Measurements from ENCODE around the gene LSAMP. TPM values are rescaled to one million over a fixed set of nuclear protein-coding genes. Genes with fewer than 3 reads are reported as not detected.

Gene LSAMP
- total RNA-seq, 1 experiment from 2014 or later = not detected

GRCh38 chr3:116188231-116188785, 257.0 kb downstream of the LSAMP start:
- Mint-ChIP-seq H3K36me3 (ENCODE audit: insufficient read depth, unreplicated experiment) (no peaks in the 10 kb centered on the region), H3K27me3 (ENCODE audit: insufficient read depth, unreplicated experiment) (no peaks in the 10 kb centered on the region), H3K9me3 (ENCODE audit: unreplicated experiment) (no peaks in the 10 kb centered on the region), H3K27ac (ENCODE audit: unreplicated experiment) (no peak overlapping the region), H3K4me3 (ENCODE audit: unreplicated experiment) (no peak overlapping the region), H3K4me1 (ENCODE audit: low read depth, unreplicated experiment) (no peaks in the 10 kb centered on the region)
- H3K4me3 ChIP-seq (ENCODE audit: low read depth, low read length) = no peak overlapping the region
- intact Hi-C loops (cut with micrococcal nuclease; ENCODE audit: unreplicated experiment) = no loop called here
- no peaks in the 10 kb centered on the region for H3K36me3 ChIP-seq (ENCODE audit: control insufficient read depth, insufficient read depth, low read length)
- H3K27me3 ChIP-seq (replicated peaks; ENCODE audit: control insufficient read depth, insufficient read depth, low read length) = no peaks in the 10 kb centered on the region
- no peaks in the 10 kb centered on the region for H3K9me3 ChIP-seq
- no peaks in the 10 kb centered on the region for H3K4me1 ChIP-seq
- DNase-seq = no peak
- no TSS peak for BruUV-seq (replicated peaks)
- no peak for TF ChIP-seq CTCF (IDR thresholded peaks at IDR 0.05; ENCODE audit: insufficient read depth in 1 of 2, low read depth in 1 of 2, low read length in 1 of 2, severe bottlenecking in 1 of 2, unreplicated experiment in 1 of 2)
- ChIA-PET POLR2A (no interaction called here), CTCF (no interaction called here)

GRCh38 chr3:116186049-116186448, 259.2 kb downstream of the LSAMP start:
- no peak overlapping the region for H3K4me3 Mint-ChIP-seq (ENCODE audit: unreplicated experiment)
- ChIA-PET POLR2A (no interaction called here), CTCF (interaction anchor here (0.7 kb wide), 1 partner anchor 1283 kb away, joined by 3 read pairs; no protein-coding TSS in a partner anchor)
- no peak for DNase-seq
- no peaks in the 10 kb centered on the region for H3K27me3 Mint-ChIP-seq (ENCODE audit: insufficient read depth, unreplicated experiment)
- Histone ChIP-seq H3K4me3 (ENCODE audit: low read depth, low read length) (no peak overlapping the region), H3K9me3 (no peaks in the 10 kb centered on the region), H3K27me3 (replicated peaks; ENCODE audit: control insufficient read depth, insufficient read depth, low read length) (no peaks in the 10 kb centered on the region), H3K4me1 (no peaks in the 10 kb centered on the region), H3K36me3 (ENCODE audit: control insufficient read depth, insufficient read depth, low read length) (no peaks in the 10 kb centered on the region)
- no TSS peak for BruUV-seq (replicated peaks)
- H3K9me3 Mint-ChIP-seq (ENCODE audit: unreplicated experiment) = no peaks in the 10 kb centered on the region
- no peaks in the 10 kb centered on the region for H3K36me3 Mint-ChIP-seq (ENCODE audit: insufficient read depth, unreplicated experiment)
- no peak for TF ChIP-seq CTCF (IDR thresholded peaks at IDR 0.05; ENCODE audit: insufficient read depth in 1 of 2, low read depth in 1 of 2, low read length in 1 of 2, severe bottlenecking in 1 of 2, unreplicated experiment in 1 of 2)
- H3K27ac Mint-ChIP-seq (ENCODE audit: unreplicated experiment) = no peak overlapping the region
- intact Hi-C loops (cut with micrococcal nuclease; ENCODE audit: unreplicated experiment) = no loop called here
- H3K4me1 Mint-ChIP-seq (ENCODE audit: low read depth, unreplicated experiment) = no peaks in the 10 kb centered on the region

DNA sequence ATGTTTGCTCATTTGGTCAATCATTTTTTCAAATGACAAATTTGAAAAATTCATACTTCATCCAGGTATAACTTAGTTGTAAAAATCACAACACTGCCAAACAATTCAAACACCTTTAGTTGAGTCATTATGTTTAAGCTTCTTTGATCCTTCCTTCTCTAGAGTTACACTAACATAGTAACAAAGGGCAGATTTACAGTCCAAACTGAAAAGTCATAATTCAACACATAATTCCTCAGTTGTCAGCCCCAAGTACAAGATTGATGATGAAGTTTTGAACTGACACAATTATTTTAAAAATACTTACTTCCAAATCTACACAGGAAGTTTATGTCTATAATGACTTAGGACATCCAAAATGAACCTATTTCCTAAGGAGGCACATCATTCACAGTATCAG, 264.1 kb downstream of the LSAMP start:
- H3K27ac Mint-ChIP-seq (ENCODE audit: unreplicated experiment) = no peak overlapping the region
- ChIA-PET CTCF (no interaction called here), POLR2A (no interaction called here)
- Histone ChIP-seq H3K9me3 (no peaks in the 10 kb centered on the region), H3K4me3 (ENCODE audit: low read depth, low read length) (no peak overlapping the region), H3K4me1 (no peaks in the 10 kb centered on the region), H3K36me3 (ENCODE audit: control insufficient read depth, insufficient read depth, low read length) (no peaks in the 10 kb centered on the region), H3K27me3 (replicated peaks; ENCODE audit: control insufficient read depth, insufficient read depth, low read length) (no peaks in the 10 kb centered on the region)
- H3K27me3 Mint-ChIP-seq (ENCODE audit: insufficient read depth, unreplicated experiment) = no peaks in the 10 kb centered on the region
- no peak for DNase-seq
- no peaks in the 10 kb centered on the region for H3K4me1 Mint-ChIP-seq (ENCODE audit: low read depth, unreplicated experiment)
- intact Hi-C loops (cut with micrococcal nuclease; ENCODE audit: unreplicated experiment) = no loop called here
- H3K4me3 Mint-ChIP-seq (ENCODE audit: unreplicated experiment) = no peak overlapping the region
- no peaks in the 10 kb centered on the region for H3K36me3 Mint-ChIP-seq (ENCODE audit: insufficient read depth, unreplicated experiment)
- no peak for TF ChIP-seq CTCF (IDR thresholded peaks at IDR 0.05; ENCODE audit: insufficient read depth in 1 of 2, low read depth in 1 of 2, low read length in 1 of 2, severe bottlenecking in 1 of 2, unreplicated experiment in 1 of 2)
- no peaks in the 10 kb centered on the region for H3K9me3 Mint-ChIP-seq (ENCODE audit: unreplicated experiment)
- BruUV-seq (replicated peaks) = no TSS peak

All from Caco-2 (cell line).